Lung (tissue), 12 donors: ENCODE data around the gene TIMP3. TPM values are rescaled to one million over a fixed set of nuclear protein-coding genes. Genes with fewer than 3 reads are reported as not detected.

Experiments used
- ATAC-seq: fragments of 200-7000 bp; cut with Tn5 transposase; one replicate; pipeline ENCODE4 v1.9.1; 2020; ENCODE audit warnings: moderate number of reproducible peaks; ENCODE audit not compliant: insufficient read depth, low FRiP score
- DNase-seq, 3 donors: peaks; one replicate each; pipeline ENCODE4 v3.0.0-alpha.2; 2013 to 2017
- H3K27ac ChIP-seq, 2 donors: one replicate each; pipeline ENCODE4 v1.5.1; 2013; ENCODE audit warnings: mild to moderate bottlenecking in 2 of 2, moderate library complexity in 2 of 2, control low read depth in 1 of 2, inconsistent platforms in 1 of 2, low read depth in 1 of 2, low read length in 1 of 2
- H3K27me3 ChIP-seq, 3 donors: one replicate each; pipeline ENCODE4 v1.5.1; 2013; ENCODE audit warnings: low read length in 2 of 3; ENCODE audit not compliant: control insufficient read depth in 3 of 3, insufficient read depth in 3 of 3
- H3K36me3 ChIP-seq, 4 donors: one replicate each; pipeline ENCODE4 v1.5.1; 2013; ENCODE audit warnings: low read length in 4 of 4, mild to moderate bottlenecking in 1 of 4, moderate library complexity in 1 of 4; ENCODE audit not compliant: control insufficient read depth in 4 of 4, insufficient read depth in 4 of 4
- H3K4me1 ChIP-seq, 5 donors: one replicate each; pipeline ENCODE4 v1.5.1; 2013; ENCODE audit warnings: low read length in 5 of 5, mild to moderate bottlenecking in 2 of 5, moderate library complexity in 1 of 5; ENCODE audit not compliant: control insufficient read depth in 5 of 5, insufficient read depth in 5 of 5
- H3K4me3 ChIP-seq: one replicate; pipeline ENCODE4 v1.5.1; 2013; ENCODE audit warnings: mild to moderate bottlenecking, control low read depth, moderate library complexity
- H3K9ac ChIP-seq, 2 donors: one replicate each; pipeline ENCODE4 v1.5.1; 2013; ENCODE audit warnings: low read length in 2 of 2, control low read depth in 1 of 2; ENCODE audit not compliant: insufficient read depth in 1 of 2
- H3K9me3 ChIP-seq, 4 donors: one replicate each; pipeline ENCODE4 v1.5.1; 2013; ENCODE audit warnings: low read length in 3 of 4, mild to moderate bottlenecking in 1 of 4, moderate library complexity in 1 of 4; ENCODE audit not compliant: control insufficient read depth in 4 of 4, insufficient read depth in 3 of 4
- WGBS, 2 donors: extraction: QIAGEN DNeasy Blood & Tissue Kit; methylation state at CpG; one replicate each; pipeline ENCODE4 v1.1.7; 2013; 5-methylcytosine and 5-hydroxymethylcytosine counted together
- polyA plus RNA-seq, 2 donors: library from polyadenylated mRNA; stranded (reverse); fragments of 200-250 nt; gene quantifications; one replicate each; pipeline ENCODE4 v1.2.1, GENCODE V29; 2013
- total RNA-seq, 2 donors: library from RNA; depleted of rRNA in 1 of 2; stranded (reverse); fragments of >200 nt in 1 of 2; gene quantifications; one replicate each; pipeline ENCODE4 v1.2.1, GENCODE V29; 2014 to 2021
- TF ChIP-seq, protein P1 (sequence below): IDR thresholded peaks from 2 replicates; pipeline ENCODE4 v1.5.1; 2012; ENCODE audit warnings: mild to moderate bottlenecking; ENCODE audit errors: control extremely low read depth, extremely low read depth
- donor health status: control.
- donor health status: control.
- donor health status: Bipolar disorder and iron deficiency.
- donor health status: healthy.
- donor health status: DM: yes; HTN: yes; CAD: no.

Gene TIMP3
- total and polyA plus RNA-seq, 4 donors, result 129 to 547 (median 239) TPM

DNA sequence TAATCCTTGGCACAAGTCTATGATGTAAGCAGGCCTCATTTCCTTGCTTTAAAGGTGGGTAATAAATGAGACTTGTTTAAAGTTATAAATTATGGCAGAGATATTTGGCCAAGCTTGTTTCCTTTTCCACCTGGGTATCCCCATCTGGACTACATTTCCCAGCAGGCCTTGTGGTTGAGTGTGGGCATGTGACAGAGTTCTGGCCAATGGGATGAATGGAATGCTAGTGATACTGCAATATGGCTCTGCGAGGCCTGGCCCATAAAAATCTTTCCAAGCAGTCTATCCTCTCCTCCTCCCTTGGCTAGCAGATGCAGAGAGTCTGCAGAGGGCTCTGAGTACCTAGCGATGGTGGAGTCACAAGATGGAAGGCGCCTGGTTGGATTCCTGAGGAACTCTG, 102.5 kb downstream of the TIMP3 start:
- H3K4me3 ChIP-seq, result no peak overlapping the region
- peak; percentile 41 to 62 (median 59) for DNase-seq
- TF ChIP-seq, protein P1, sequence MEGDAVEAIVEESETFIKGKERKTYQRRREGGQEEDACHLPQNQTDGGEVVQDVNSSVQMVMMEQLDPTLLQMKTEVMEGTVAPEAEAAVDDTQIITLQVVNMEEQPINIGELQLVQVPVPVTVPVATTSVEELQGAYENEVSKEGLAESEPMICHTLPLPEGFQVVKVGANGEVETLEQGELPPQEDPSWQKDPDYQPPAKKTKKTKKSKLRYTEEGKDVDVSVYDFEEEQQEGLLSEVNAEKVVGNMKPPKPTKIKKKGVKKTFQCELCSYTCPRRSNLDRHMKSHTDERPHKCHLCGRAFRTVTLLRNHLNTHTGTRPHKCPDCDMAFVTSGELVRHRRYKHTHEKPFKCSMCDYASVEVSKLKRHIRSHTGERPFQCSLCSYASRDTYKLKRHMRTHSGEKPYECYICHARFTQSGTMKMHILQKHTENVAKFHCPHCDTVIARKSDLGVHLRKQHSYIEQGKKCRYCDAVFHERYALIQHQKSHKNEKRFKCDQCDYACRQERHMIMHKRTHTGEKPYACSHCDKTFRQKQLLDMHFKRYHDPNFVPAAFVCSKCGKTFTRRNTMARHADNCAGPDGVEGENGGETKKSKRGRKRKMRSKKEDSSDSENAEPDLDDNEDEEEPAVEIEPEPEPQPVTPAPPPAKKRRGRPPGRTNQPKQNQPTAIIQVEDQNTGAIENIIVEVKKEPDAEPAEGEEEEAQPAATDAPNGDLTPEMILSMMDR, result no peak
- ATAC-seq, result no peak
- H3K9me3 ChIP-seq, result no peaks in the 10 kb centered on the region
- no peak overlapping the region for H3K9ac ChIP-seq
- WGBS, 2 donors, result 85 to 96% methylated on average over 3 of the region's 3 CpGs
- H3K27me3 ChIP-seq, result no peaks in the 10 kb centered on the region
- peaks cover 0 to 11% (median 3%) of the 10 kb centered on the region in 5 donors for H3K4me1 ChIP-seq
- H3K27ac ChIP-seq, result no peak overlapping the region
- H3K36me3 ChIP-seq, result no peaks in the 10 kb centered on the region

DNA sequence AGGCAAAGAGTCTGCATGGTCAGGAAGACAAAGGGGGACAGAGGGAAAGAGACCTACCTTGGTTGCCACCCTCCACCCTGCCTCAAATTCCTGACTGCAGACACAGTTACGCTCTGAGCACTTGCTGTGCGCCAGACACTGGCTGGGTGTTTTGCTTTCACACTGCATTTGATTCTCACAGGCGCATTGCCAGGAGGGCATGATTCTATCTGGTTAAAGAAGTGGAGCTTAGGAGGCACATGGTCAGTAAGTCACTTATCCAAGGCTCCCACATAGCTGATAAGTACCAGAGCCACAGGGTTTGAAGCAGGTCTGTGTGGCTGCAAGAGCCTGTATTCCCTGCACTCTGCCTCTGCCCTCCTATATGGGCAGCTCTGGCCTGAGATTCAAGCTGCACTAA, 103.9 kb downstream of the TIMP3 start:
- H3K27ac ChIP-seq, result no peak overlapping the region
- peaks cover 0 to 23% (median 4%) of the 10 kb centered on the region in 5 donors for H3K4me1 ChIP-seq
- DNase-seq (no peak), ATAC-seq (no peak)
- H3K9me3 ChIP-seq, result no peaks in the 10 kb centered on the region
- no peak overlapping the region for H3K4me3 ChIP-seq
- no peak overlapping the region for H3K9ac ChIP-seq
- TF ChIP-seq, protein P1, result no peak
- H3K36me3 ChIP-seq, result no peaks in the 10 kb centered on the region
- no peaks in the 10 kb centered on the region for H3K27me3 ChIP-seq
- WGBS, 2 donors, result 90 to 97% methylated on average over 3 of the region's 3 CpGs

DNA sequence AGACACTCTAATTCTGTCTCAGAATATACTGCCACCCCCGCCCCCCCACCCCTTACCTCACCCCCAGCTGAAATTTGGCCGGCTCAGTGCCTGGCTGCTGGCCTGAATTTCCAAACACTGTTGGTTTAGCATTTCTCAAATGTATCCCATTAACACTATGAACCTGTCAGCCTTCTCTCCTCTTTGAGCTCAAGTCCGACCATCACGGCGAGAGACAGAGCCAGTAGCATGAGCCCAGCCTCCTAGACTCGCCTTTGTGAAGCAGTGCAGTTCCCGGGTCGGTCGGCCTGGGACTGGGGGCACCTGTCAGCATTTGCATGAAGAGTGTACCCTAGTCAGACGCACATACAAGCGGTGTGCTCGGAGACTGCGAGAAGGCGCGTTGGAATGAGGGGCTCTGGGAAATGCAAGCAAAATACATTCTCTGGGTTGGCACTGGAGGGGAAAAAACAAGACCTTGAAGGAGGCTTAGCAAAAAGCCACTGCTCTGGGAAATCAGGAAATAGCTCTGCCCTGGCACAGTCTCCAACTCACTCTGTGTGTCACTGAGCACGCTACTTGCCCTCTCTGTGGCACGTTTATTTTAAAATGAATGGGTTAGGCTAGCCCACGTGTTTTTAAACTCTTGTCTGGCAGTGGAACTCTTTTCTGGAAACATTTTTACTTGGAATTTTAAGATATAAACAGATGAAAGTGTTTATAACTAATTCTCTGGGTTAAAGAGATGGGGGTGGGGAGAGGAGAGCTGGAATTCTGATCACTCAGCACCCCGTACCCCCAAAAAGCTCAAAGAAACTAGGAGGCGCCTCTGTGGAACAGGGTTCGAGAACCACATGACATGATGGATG, 108.3 kb downstream of the TIMP3 start:
- H3K9ac ChIP-seq, result no peak overlapping the region
- no peak overlapping the region for H3K4me3 ChIP-seq
- H3K4me1 ChIP-seq, result peaks cover 0 to 36% (median 10%) of the 10 kb centered on the region in 5 donors
- H3K27me3 ChIP-seq, result no peaks in the 10 kb centered on the region
- WGBS, 2 donors, result 69 to 83% methylated on average over 21 of the region's 21 CpGs
- TF ChIP-seq, protein P1, result no peak
- ATAC-seq, result no peak
- H3K36me3 ChIP-seq, result no peaks in the 10 kb centered on the region
- DNase-seq, result peak; percentile 76 to 88 (median 80)
- H3K27ac ChIP-seq, result no peak overlapping the region
- H3K9me3 ChIP-seq, result no peaks in the 10 kb centered on the region
